GM13977 (cell line): Measurements from ENCODE around the gene RIGI.
"Not testable (repeated sequence)": the region's sequence is repeated elsewhere in the genome, so short reads cannot be mapped to it uniquely, and the experiment has no call there.

Experiments
- DNase-seq: peaks from one replicate; pipeline ENCODE4 v3.0.0; 2012; ENCODE audit warnings: low spot score
- in situ Hi-C: fragments of 300-500 bp; cut with MboI; formaldehyde crosslinking; loops from one replicate; pipeline ENCODE4 v1.12.0; 2022; ENCODE audit warnings: low sequenced_read_pairs, low pct_unique_long_range_greater_than_20kb, mixed read lengths, inconsistent platforms; ENCODE audit not compliant: unreplicated experiment
- TF ChIP-seq, protein P1 (sequence below): IDR thresholded peaks from 2 replicates; pipeline ENCODE4 v1.5.1; 2012; ENCODE audit warnings: mild to moderate bottlenecking, control low read depth; ENCODE audit not compliant: insufficient read depth; ENCODE audit errors: extremely low read depth, missing control alignments

RIGI gene

DNA sequence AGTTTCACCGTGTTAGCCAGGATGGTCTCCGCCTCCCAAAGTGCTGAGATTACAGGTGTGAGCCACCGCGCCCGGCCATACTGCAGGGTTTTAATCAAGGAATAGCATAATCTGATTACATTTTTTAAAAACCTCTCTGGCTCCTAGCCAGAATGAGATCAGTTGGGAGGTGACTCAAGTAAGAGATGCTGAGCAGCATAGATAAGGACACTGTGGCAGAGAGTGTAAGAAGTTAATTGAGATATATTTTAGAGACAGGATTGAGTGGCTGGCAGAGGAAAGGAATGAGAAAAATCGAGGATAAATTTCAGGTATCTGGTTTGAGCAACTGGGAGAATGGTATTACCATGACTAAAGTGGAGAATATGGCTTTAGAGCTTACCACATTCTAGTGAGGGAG, 7.3 kb upstream of the RIGI start:
- DNase-seq: no peak
- in situ Hi-C loops: no loop called here
- TF ChIP-seq, protein P1, sequence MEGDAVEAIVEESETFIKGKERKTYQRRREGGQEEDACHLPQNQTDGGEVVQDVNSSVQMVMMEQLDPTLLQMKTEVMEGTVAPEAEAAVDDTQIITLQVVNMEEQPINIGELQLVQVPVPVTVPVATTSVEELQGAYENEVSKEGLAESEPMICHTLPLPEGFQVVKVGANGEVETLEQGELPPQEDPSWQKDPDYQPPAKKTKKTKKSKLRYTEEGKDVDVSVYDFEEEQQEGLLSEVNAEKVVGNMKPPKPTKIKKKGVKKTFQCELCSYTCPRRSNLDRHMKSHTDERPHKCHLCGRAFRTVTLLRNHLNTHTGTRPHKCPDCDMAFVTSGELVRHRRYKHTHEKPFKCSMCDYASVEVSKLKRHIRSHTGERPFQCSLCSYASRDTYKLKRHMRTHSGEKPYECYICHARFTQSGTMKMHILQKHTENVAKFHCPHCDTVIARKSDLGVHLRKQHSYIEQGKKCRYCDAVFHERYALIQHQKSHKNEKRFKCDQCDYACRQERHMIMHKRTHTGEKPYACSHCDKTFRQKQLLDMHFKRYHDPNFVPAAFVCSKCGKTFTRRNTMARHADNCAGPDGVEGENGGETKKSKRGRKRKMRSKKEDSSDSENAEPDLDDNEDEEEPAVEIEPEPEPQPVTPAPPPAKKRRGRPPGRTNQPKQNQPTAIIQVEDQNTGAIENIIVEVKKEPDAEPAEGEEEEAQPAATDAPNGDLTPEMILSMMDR: no peak

GRCh38 chr9:32526707-32527048, 682 bp upstream of the RIGI start:
- in situ Hi-C loops: no loop called here
- DNase-seq: no peak
- TF ChIP-seq, protein P1: no peak

DNA sequence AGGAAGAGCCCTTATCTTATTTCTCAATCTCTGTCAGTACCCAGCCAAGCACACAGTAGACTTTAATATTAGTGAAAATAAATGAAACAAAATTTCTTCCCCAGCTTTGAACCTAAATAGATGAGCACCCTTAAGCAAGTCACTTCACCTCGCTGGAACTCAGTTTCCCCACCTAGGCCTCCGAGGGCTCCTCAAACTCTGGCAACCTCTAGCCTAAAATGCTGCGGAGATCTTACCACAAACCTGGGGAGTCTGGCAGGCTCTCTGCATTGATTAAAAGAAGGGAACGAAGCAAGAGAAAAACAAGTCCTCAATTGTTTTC, 326 bp downstream of the RIGI start:
- no peak for DNase-seq
- in situ Hi-C loops: no loop called here
- TF ChIP-seq, protein P1: no peak

DNA sequence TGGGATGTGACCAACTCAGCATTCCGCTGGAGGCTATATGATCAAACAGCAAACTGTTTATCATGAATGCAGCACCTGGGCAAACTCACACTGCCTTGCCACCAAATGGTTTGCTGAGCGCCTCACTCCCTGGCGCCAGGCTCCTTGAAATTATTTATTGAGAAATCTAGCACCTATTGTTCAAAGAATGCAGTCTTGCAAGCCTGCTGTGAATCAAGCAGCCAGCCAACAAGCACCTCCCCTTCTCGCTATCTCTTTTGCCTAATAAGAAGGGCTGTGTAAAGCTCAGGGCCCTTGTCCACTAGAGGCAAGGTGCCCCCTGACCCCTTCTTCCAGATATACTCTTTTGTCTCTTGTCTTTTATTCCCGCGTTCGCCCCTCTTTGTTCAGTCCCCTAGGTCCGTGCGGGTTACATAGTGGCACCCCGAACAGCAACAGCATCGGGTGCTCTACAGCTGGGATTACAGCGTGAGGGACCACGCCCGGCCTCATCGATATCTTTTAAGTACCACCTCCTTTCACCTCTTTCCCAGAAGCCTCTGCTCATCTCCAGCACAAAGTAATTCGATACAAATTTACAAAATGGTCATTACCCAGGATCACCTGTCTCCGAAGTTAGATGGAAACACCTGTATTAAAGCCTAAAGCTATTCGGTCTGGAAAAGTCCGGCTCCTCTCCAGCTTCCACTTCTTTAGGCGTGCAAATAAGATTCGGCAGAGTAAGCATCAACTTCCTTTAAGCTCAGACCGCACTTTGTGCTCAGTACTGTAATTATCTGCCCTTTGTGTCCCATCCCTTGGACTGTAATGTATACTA, 896 bp downstream of the RIGI start:
- peak; percentile 16 for DNase-seq
- TF ChIP-seq, protein P1: no peak
- in situ Hi-C loops: no loop called here

- in situ Hi-C loops: not testable (repeated sequence)
Measured at GRCh38 chr9:32524558-32524891, 1.5 kb downstream of the RIGI start.

DNA sequence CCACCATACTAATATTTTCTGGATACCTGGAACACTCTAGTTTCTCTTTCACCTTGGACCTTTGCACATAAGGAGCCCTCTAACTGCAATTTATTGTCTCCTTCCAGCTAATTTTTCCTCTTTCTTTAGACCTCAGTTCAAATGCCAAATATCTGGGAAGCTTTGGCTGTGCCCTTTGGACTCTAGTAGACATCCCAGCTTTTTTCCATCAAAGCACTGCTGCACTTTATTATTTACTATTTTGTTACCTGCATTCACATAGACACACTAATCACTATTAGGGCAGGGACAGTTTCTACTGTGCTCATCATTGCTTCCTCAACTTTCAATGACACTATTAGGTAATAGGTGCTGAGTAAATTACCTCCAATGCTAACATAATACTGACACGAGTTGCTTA, 2.1 kb downstream of the RIGI start:
- TF ChIP-seq, protein P1: no peak
- in situ Hi-C loops: no loop called here
- DNase-seq: no peak

More at GRCh38 chr9:32524558-32524891, 1.5 kb downstream of the RIGI start:
- DNase-seq: not testable (repeated sequence)

DNA sequence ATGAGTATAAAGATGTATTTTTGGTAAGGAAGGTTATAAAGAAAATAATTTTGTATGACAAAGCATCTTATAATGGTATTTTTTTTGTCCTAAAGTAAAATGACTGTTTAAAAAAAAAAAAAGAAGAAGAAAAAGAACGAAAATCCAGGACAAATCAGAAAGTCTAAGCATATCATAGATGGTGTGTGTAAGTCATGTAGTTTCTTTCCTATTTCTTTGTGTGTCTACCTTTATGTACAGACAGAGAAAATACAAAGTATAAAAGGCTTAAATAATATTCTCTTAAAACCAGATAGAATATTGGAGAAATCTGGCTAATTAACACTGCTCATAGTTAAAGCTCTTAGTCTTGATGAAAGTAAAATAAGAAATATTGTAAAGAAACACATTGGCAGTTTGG, 7.7 kb downstream of the RIGI start:
- TF ChIP-seq, protein P1: no peak
- DNase-seq: no peak
- in situ Hi-C loops: no loop called here
